HEK293 (cell line): Measurements from ENCODE around the gene BST1.

ENCODE experiments used
- ZBTB1 ChIP-seq: fragments of 450-650 bp; formaldehyde crosslinking; IDR thresholded peaks from 2 replicates; pipeline ENCODE4 v1.5.1; 2016; ENCODE audit warnings: missing biosample characterization, missing genetic modification characterization
- ZNF175 ChIP-seq: fragments of 450-650 bp; formaldehyde crosslinking; IDR thresholded peaks from 2 replicates; pipeline ENCODE4 v1.5.1; 2016; ENCODE audit warnings: missing biosample characterization, missing genetic modification characterization
- ZNF629 ChIP-seq: fragments of 450-650 bp; formaldehyde crosslinking; IDR thresholded peaks from 2 replicates; pipeline ENCODE4 v1.5.1; 2017; ENCODE audit warnings: missing biosample characterization, missing genetic modification characterization
- ZNF701 ChIP-seq: fragments of 450-650 bp; formaldehyde crosslinking; IDR thresholded peaks from 2 replicates; pipeline ENCODE4 v1.5.1; 2016; ENCODE audit warnings: missing biosample characterization, missing genetic modification characterization
- TF ChIP-seq, protein P1 (sequence below): fragments of 450-650 bp; formaldehyde crosslinking; IDR thresholded peaks from 2 replicates; pipeline ENCODE4 v1.5.1; 2016; ENCODE audit warnings: missing biosample characterization, missing genetic modification characterization

DNA sequence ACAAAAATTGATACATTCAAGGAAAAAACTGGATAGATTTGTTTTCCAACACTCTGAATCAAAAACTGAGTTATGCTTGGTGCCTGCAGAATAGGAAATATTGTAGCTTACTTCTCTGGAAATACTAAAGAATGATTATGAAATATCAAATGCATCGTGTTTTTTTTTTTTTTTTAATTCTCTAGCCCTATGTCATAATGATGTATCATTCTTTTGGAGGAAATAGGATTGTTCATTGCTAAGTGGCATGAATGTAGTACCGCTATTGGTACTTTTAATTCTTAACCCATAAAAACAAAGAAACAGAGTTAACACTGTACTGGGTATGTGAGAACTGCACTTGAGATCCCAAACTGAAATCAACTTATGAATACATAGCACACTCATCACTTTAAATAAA is 28.8 kb upstream of the BST1 start:
- TF ChIP-seq, protein P1, sequence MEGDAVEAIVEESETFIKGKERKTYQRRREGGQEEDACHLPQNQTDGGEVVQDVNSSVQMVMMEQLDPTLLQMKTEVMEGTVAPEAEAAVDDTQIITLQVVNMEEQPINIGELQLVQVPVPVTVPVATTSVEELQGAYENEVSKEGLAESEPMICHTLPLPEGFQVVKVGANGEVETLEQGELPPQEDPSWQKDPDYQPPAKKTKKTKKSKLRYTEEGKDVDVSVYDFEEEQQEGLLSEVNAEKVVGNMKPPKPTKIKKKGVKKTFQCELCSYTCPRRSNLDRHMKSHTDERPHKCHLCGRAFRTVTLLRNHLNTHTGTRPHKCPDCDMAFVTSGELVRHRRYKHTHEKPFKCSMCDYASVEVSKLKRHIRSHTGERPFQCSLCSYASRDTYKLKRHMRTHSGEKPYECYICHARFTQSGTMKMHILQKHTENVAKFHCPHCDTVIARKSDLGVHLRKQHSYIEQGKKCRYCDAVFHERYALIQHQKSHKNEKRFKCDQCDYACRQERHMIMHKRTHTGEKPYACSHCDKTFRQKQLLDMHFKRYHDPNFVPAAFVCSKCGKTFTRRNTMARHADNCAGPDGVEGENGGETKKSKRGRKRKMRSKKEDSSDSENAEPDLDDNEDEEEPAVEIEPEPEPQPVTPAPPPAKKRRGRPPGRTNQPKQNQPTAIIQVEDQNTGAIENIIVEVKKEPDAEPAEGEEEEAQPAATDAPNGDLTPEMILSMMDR (tag by site-specific recombination): no peak
- TF ChIP-seq ZNF629 (tag by site-specific recombination) (no peak), ZBTB1 (no peak), ZNF701 (tag by site-specific recombination) (no peak), ZNF175 (tag by site-specific recombination) (no peak)
